Measurements from ENCODE around the gene DBH. TPM values are rescaled to one million over a fixed set of nuclear protein-coding genes. Genes with fewer than 3 reads are reported as not detected.

Gene DBH
- total RNA-seq, 1 donor from 2014 or later: not detected

DNA sequence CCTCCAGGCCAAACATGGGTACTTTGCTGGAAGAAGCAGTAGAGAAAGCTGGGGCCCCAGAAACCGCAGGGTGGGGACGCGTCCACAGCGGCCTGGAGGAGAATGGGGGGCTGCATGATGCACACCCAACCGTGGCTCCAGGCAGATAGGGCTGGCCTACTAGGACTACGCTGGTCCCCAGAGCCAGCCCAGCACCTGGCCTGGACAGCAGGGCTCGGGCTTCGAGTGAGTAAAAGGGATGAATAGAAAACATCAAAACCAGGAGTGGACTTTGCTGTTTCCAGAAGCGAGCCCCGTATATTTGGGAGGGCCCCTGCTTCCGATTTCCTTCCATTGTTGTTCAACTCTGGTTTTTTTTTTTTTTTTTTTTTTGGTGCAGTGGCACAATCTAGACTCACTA lies 30.7 kb downstream of the DBH start:
- no peaks in the 10 kb centered on the region for H3K4me1 Mint-ChIP-seq (ENCODE audit: low read depth, unreplicated experiment)
- no peaks in the 10 kb centered on the region for H3K36me3 ChIP-seq (ENCODE audit: insufficient read depth, low read length)
- no peaks in the 10 kb centered on the region for H4K20me1 ChIP-seq (ENCODE audit: insufficient read depth, low read length)
- no peak overlapping the region for H3K27ac Mint-ChIP-seq (ENCODE audit: unreplicated experiment)
- peaks cover 30% of the 10 kb centered on the region for H3K27me3 Mint-ChIP-seq (ENCODE audit: low read depth, unreplicated experiment)
- no peaks in the 10 kb centered on the region for H3K27me3 ChIP-seq (ENCODE audit: insufficient read depth, low read length)
- no peak overlapping the region for H3K4me3 ChIP-seq (ENCODE audit: insufficient read depth, low read depth, low read length)
- no peaks in the 10 kb centered on the region for H3K4me1 ChIP-seq (ENCODE audit: insufficient read depth, low read length)
- no peaks in the 10 kb centered on the region for H3K79me2 ChIP-seq (ENCODE audit: insufficient read depth, low read length)
- H2AFZ ChIP-seq (ENCODE audit: low read depth, low read length): no peak overlapping the region
- H3K4me3 Mint-ChIP-seq (ENCODE audit: unreplicated experiment): no peak overlapping the region
- no peak overlapping the region for H3K4me2 ChIP-seq (ENCODE audit: low read length)
- DNase-seq (ENCODE audit: low read depth): no peak
- no peak for FAIRE-seq
- H3K9me3 ChIP-seq (ENCODE audit: insufficient read depth, low read depth, low read length): no peaks in the 10 kb centered on the region
- H3K9ac ChIP-seq (ENCODE audit: low read length): no peak overlapping the region
- H3K9me3 Mint-ChIP-seq (ENCODE audit: unreplicated experiment): peaks cover under 1% of the 10 kb centered on the region
- TF ChIP-seq, protein P1, sequence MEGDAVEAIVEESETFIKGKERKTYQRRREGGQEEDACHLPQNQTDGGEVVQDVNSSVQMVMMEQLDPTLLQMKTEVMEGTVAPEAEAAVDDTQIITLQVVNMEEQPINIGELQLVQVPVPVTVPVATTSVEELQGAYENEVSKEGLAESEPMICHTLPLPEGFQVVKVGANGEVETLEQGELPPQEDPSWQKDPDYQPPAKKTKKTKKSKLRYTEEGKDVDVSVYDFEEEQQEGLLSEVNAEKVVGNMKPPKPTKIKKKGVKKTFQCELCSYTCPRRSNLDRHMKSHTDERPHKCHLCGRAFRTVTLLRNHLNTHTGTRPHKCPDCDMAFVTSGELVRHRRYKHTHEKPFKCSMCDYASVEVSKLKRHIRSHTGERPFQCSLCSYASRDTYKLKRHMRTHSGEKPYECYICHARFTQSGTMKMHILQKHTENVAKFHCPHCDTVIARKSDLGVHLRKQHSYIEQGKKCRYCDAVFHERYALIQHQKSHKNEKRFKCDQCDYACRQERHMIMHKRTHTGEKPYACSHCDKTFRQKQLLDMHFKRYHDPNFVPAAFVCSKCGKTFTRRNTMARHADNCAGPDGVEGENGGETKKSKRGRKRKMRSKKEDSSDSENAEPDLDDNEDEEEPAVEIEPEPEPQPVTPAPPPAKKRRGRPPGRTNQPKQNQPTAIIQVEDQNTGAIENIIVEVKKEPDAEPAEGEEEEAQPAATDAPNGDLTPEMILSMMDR (IDR thresholded peaks at IDR 0.05; ENCODE audit: insufficient read depth, low read depth, low read length): no peak
- no peak for TF ChIP-seq EZH2 (IDR thresholded peaks at IDR 0.05; ENCODE audit: insufficient read depth, low read length)
- no peak overlapping the region for H3K27ac ChIP-seq (ENCODE audit: low read depth, low read length)
- H3K36me3 Mint-ChIP-seq (ENCODE audit: low read depth, unreplicated experiment): peaks cover 1% of the 10 kb centered on the region

DNA sequence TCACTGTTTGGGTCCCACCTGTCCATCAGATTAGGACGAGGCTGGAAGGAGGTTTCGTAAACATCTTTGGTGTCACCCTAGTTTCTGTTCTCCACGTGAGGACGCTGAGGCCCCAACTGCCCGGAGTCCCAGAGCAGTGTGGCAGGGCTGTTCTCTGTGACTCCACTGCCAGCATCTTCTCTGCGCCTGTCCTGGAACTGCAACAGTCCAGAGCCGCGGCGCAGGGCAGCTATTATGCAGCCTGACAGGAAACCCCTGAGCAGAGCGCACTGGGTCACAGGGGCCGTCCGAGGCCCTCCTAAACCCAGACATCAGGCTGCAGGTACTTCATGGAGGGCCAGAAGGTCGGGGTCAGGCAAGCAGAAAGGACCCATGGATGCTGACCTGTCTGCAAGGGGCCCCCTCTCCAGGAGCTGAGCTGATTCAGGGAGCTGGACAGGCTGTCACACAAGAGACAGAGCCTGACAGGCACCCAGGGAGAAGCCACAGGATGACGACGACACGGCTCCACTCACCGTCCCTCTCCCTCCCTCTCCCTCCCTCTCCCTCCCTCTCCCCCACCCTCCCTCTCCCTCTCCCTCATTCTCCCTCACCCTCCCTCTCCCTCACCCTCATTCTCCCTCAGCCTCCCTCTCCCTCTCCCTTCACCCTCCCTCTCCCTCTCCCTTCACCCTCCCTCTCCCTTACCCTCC lies 31.7 kb downstream of the DBH start:
- no peak overlapping the region for H3K27ac Mint-ChIP-seq (ENCODE audit: unreplicated experiment)
- H3K36me3 ChIP-seq (ENCODE audit: insufficient read depth, low read length): no peaks in the 10 kb centered on the region
- no peak overlapping the region for H3K27ac ChIP-seq (ENCODE audit: low read depth, low read length)
- no peaks in the 10 kb centered on the region for H3K79me2 ChIP-seq (ENCODE audit: insufficient read depth, low read length)
- no peak for DNase-seq (ENCODE audit: low read depth)
- no peak for FAIRE-seq
- H3K4me1 ChIP-seq (ENCODE audit: insufficient read depth, low read length): no peaks in the 10 kb centered on the region
- no peaks in the 10 kb centered on the region for H4K20me1 ChIP-seq (ENCODE audit: insufficient read depth, low read length)
- H2AFZ ChIP-seq (ENCODE audit: low read depth, low read length): no peak overlapping the region
- H3K27me3 ChIP-seq (ENCODE audit: insufficient read depth, low read length): no peaks in the 10 kb centered on the region
- TF ChIP-seq, protein P1 (IDR thresholded peaks at IDR 0.05; ENCODE audit: insufficient read depth, low read depth, low read length): no peak
- no peak for TF ChIP-seq EZH2 (IDR thresholded peaks at IDR 0.05; ENCODE audit: insufficient read depth, low read length)
- H3K9ac ChIP-seq (ENCODE audit: low read length): no peak overlapping the region
- H3K9me3 ChIP-seq (ENCODE audit: insufficient read depth, low read depth, low read length): no peaks in the 10 kb centered on the region
- no peak overlapping the region for H3K4me2 ChIP-seq (ENCODE audit: low read length)
- no peak overlapping the region for H3K4me3 Mint-ChIP-seq (ENCODE audit: unreplicated experiment)
- H3K27me3 Mint-ChIP-seq (ENCODE audit: low read depth, unreplicated experiment): peaks cover 23% of the 10 kb centered on the region
- peaks cover 1% of the 10 kb centered on the region for H3K36me3 Mint-ChIP-seq (ENCODE audit: low read depth, unreplicated experiment)
- H3K4me3 ChIP-seq (ENCODE audit: insufficient read depth, low read depth, low read length): no peak overlapping the region
- peaks cover 4% of the 10 kb centered on the region for H3K9me3 Mint-ChIP-seq (ENCODE audit: unreplicated experiment)
- H3K4me1 Mint-ChIP-seq (ENCODE audit: low read depth, unreplicated experiment): no peaks in the 10 kb centered on the region

DNA sequence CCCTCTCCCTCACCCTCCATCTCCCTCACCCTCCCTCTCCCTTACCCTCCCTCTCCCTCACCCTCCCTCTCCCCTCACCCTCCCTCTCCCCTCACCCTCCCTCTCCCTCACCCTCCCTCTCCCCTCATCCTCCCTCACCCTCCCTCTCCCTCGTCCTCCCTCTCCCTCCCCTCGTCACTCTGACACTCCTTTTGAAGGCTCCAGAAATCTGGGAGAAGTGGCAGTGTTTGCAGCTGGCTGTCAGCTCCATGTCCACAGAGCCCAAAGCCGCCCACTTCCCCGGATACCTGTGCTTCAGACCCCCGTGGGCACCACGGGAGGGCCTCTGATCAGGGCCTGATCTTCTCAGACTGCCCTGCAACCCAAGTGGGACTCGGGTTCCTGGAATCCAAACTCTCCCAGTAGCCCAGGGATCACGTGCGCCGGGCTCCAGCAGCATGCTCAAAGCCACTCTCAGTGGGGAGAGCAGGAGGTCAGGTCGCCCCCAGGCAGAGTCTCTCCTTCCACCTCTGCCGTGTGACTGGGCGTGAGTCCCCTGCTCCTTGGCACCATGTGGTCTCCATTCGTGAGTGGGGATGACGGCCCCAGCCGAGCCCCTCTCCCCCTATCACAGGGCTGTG lies 33.1 kb downstream of the DBH start:
- Mint-ChIP-seq H3K4me1 (ENCODE audit: low read depth, unreplicated experiment) (peaks cover 2% of the 10 kb centered on the region), H3K9me3 (ENCODE audit: unreplicated experiment) (peaks cover 4% of the 10 kb centered on the region), H3K27me3 (ENCODE audit: low read depth, unreplicated experiment) (peaks cover 16% of the 10 kb centered on the region), H3K4me3 (ENCODE audit: unreplicated experiment) (no peak overlapping the region), H3K36me3 (ENCODE audit: low read depth, unreplicated experiment) (peaks cover 1% of the 10 kb centered on the region), H3K27ac (ENCODE audit: unreplicated experiment) (no peak overlapping the region)
- DNase-seq (ENCODE audit: low read depth): no peak
- Histone ChIP-seq H3K4me3 (ENCODE audit: insufficient read depth, low read depth, low read length) (no peak overlapping the region), H3K9ac (ENCODE audit: low read length) (no peak overlapping the region), H3K27ac (ENCODE audit: low read depth, low read length) (no peak overlapping the region), H3K9me3 (ENCODE audit: insufficient read depth, low read depth, low read length) (no peaks in the 10 kb centered on the region), H3K4me1 (ENCODE audit: insufficient read depth, low read length) (no peaks in the 10 kb centered on the region), H2AFZ (ENCODE audit: low read depth, low read length) (no peak overlapping the region), H3K27me3 (ENCODE audit: insufficient read depth, low read length) (no peaks in the 10 kb centered on the region), H4K20me1 (ENCODE audit: insufficient read depth, low read length) (no peaks in the 10 kb centered on the region), H3K4me2 (ENCODE audit: low read length) (no peak overlapping the region), H3K36me3 (ENCODE audit: insufficient read depth, low read length) (no peaks in the 10 kb centered on the region), H3K79me2 (ENCODE audit: insufficient read depth, low read length) (no peaks in the 10 kb centered on the region)
- TF ChIP-seq, protein P1 (IDR thresholded peaks at IDR 0.05; ENCODE audit: insufficient read depth, low read depth, low read length): no peak
- TF ChIP-seq EZH2 (IDR thresholded peaks at IDR 0.05; ENCODE audit: insufficient read depth, low read length): no peak
- FAIRE-seq: no peak

Measured in astrocyte (in vitro differentiated cells and primary cell).